C1 segment of cervical spinal cord (tissue), 14 donors: ENCODE results near the gene C1orf141.
"Not testable (repeated sequence)": the region's sequence is repeated elsewhere in the genome, so short reads cannot be mapped to it uniquely, and the experiment has no call there.

ENCODE experiments used
- DNase-seq, 14 donors: peaks; one replicate each; lab custom pipeline; 2025; lab: John Stamatoyannopoulos, UW

Gene C1orf141

DNA sequence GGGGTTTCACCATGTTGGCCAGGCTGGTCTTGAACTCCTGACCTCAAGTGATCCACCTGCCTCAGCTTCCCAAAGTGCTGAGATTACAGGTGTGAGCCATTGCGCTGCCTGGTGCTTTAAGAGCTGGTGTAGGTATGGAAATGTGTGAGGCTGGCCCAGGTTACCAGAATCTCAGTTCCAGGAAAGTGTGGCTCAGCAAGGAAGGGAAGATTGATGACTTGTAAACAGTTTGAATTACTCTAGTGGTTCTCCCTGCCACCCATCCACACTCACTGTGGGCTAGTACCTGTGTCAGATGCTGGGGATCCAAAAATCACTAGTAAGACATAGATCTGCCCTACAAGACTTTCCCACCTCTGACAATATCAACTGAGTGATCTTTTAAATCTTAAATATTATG lies 46.3 kb downstream of the C1orf141 start:
- no peak for DNase-seq

DNA sequence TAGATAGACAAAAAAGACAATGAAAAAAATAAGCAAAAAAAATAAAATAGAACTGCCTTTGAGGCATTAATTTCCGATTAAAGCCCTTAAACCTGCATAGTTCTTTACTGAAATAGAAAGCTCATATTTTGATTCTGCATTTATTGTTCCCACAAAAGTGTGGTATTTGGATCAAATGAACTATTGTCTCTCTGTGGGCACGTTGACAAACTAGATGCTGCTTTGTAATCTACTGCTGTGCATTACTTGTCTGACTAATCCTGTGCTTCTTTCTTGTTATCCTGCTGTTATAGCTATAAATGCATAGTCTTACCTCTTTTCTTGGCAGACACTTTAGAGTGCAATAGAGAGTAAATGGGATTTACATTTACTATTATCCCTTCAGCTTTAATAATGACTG lies 49.4 kb downstream of the C1orf141 start:
- no peak for DNase-seq

DNA sequence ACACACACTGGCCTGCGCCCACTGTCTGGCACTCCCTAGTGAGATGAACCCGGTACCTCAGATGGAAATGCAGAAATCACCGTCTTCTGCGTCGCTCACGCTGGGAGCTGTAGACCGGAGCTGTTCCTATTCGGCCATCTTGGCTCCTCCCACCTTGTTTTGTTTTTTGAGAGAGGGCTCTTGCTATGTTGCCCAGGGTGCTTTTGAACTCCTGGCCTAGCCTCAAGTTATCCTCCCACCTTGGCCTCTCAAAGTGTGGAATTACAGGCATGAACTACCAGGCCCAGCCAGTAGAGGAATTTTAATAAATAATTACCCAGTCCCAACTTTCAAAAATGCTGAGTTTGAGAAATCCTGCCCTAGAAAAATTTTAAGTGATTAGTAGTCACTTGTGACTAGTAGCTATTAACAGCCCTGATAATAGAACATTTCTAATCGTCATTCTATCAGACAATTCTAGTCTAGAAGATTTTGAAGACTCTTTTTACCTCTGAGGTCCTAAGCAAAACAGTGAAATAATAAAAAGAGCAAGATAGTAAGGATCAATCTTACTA lies 49.9 kb downstream of the C1orf141 start:
- no peak for DNase-seq

DNA sequence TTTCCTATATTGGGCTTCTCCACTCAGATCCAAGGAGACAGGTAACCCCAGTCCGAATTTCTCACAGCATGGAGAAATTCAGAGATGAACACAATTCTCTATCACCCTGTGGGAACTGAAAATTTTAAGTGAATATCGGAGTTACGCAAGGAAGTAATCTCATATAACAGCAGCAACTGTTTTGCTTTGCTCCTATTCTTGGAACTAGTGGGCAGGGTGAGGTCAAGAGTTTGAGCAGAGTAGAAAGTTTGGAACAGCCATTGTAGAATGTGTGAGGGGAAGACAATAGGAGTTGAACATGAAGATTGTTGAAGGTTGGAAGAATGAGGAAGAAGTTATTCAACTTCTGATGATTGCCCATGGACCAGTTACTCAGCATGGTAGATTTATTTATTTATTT lies 56.5 kb downstream of the C1orf141 start:
- DNase-seq: no peak

DNA sequence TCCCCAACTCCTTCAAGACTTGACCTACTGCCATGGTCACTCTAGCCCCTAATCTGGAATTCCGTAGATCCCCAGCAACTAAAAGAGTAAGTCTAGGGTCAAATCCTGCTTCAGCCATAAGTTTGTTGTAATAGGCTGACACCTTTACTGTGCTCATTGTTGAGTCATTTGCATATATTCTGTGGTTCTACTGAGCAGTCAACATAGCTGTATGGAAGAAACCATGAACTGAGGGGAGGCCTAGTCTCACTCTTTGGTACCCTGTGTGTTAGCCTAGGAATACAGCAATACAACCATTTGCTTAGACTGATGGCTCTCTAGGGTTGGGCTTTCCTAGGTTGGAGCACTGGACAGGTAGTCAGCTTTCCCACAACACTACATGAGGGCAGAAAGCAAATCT lies 57.2 kb downstream of the C1orf141 start:
- DNase-seq: no peak

DNA sequence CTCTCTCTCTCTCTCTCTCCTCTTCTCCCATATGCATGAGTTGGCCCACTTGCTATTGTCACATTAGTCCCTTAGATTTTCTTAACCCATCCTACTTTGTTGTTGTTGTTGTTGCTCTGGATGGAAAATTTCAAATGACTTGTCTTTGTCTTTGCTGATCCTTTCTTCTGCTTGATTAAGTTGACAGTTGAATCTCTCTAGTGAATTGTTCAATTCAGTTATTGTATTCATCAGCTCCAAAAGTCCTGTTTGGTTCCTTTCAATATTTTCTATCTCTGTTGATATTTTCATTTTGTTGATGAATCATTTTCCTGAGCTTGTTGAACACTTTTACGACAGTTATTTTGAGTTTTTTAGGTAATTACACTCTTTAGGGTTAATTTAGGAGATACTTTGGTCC lies 62.0 kb downstream of the C1orf141 start:
- no peak for DNase-seq

DNA sequence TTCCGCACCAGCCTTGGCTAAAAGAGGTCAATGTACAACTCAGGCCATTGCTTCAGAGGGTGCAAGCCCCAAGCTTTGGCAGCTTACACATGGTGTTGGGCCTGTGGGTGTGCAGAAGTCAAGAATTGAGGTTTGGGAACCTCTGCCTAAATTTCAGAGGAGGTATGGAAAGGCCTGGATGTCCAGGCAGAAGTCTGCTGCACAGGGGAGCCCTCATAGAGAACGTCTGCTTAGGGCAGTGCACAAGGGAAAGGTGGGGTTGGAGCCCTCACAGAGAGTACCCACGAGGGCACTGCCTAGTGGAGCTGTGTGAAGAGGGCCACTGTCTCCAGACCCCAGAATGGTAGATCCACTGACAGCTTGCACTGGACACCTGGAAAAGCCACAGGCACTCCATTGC lies 67.1 kb downstream of the C1orf141 start:
- DNase-seq: not testable (repeated sequence)

DNA sequence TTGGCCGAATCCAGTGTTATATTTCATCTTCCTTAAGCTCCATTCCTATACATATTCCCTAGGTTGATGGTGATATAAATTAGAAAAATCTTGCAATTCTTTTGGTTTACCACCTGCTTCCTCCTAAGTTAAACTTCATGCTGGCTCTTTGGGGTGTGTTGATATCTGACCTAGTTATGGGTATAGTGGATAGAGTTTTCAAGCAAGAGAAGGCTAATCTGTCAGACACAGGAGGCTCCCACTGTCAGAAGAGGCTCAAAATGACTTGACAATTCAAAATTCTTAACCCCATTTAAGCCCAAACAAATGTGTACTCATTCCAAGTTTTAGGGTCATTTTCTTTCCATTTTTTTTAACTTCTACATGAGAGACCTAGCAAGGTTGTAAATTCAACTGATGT lies 72.4 kb downstream of the C1orf141 start:
- DNase-seq: no peak

DNA sequence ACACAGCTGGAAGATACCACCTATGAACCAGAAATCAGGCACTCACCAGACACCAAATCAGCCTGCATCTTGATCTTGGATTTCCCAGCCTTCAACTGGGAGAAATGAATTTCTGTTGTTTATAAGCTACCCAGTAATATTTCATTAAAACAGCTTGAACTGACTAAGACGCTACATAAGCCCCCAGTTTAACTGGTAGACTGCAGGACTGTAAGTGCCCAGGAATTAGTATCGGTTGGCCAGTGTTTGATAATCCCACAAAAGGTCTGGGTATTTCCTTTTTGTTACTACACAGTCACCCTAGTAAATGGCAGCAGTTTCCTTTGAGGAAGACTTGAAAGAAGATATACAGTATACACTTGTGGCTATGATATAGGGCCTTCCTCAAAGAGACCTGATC lies 73.5 kb downstream of the C1orf141 start:
- no peak for DNase-seq

DNA sequence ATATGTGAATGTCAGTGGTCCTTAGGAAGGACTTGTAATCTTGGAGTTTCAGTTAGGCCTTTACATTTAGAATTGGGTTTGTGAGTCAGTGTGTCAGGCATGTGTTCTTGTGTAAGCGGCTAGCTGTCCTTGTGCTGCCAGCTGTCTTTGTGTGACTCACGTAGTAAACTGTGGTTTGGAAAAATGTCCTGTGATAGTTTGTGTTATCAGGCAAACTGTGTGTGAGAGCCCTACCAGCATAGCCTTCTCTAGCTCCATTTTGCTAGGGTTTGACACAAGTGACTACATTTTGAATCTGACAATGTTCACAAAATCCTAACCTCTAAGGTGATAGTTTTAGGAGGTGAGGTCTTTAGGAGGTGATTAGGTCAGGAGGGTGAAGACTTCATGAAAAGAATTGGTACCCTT lies 74.0 kb downstream of the C1orf141 start:
- no peak for DNase-seq

DNA sequence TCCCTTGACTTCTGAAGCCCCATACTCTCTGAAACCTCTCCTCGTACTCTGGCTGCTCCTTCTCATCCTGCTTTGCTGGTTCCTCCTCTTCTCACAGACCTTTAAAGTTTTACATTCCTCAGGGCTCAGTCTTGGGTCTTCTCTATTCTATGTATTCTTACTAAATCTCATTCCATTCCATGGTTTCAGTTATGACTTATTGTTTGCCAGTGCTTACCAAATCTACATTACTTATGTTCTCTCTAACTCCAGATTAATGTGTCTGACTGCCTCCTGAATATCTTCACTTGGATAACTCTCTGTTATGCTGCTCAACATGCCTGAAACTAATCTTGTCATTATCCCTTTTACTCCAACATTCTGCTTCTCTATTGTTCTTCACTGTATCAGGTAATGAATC lies 75.4 kb downstream of the C1orf141 start:
- no peak for DNase-seq

DNA sequence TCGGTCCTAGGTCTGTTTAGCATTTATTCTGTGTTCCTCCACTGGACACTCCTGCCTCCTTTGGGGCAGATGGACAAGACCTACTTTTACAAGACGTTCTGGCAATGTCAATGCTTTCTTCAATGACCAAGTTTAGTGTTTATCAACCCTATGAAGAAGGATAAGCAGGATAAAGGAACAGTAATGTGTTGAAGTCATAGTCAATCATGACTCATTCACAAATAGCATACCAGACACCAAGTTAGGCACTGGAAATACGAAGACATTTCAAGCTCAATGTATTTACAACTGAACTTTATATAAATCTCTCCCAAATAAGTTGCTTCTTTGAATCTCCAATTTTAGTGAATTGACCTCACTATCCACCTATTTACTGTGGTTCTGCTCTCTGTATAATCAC lies 76.0 kb downstream of the C1orf141 start:
- no peak for DNase-seq

DNA sequence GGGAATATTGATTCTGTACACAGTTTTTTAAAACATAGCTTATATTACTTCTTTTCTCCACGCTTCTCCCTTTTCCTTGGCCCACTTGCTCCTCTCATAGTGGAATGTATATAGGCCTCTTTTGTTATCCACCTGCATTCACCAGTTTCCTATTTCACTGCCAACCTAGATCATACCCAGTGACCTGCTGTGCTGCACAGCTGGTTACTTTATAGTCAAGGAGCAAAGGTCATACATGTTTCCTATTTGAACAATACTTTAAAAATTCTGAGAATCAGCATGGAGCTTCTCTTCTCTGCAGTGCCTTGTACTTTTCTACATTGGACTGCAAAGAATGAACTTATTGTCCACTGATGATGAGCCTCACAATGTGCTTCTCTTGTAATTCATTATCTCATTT lies 76.5 kb downstream of the C1orf141 start:
- no peak for DNase-seq

DNA sequence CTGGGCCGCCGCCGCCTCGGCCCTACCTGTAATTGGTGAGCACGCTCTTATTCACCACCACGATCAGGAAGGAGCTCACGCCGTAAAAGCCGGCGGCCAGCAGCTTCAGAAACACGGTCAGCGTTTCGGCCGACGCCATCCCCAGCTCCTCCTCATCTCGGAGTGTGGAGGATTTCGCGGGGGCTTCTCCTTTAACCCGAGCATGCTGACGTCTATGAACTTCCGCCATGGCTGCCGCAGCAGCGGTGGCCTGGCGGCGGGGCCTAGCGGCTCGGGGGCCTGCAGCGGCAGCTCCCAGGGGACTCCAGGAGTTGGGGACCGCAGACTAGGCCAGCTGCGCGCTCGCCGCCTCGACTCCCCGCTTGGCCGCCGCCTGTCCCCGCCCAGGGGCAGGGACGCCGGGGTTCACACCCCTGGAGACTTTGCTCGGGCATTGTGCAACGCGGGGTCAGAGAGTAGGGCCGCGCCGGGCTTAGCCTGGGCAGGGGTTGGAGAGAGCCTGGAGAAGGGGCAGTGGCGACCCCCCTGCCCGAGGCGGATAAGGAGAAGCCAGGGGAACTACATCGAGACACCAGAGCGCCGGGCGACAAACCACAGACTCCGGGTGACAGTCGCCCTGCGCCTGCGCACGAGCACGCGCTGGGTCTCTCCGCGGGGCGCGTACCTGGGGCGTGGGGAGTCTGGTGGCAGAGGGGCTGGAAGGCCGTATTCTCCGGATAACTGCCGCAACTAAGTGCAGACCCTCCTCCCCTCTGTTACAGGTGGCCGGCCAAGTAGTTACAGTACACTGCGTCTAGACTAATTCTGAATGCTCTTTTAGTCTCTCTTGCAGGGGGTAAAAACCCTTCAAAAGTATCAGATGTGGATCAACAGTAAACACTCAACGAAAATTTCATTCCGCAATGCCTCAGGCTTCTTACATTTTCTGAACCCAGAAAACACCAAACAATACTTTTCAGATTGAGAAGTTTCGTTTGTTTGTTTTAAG lies 80.7 kb downstream of the C1orf141 start, which contains the start of gene SLC35D1:
Gene SLC35D1 (minus strand): TSS at position 364 of the 988 bp plus-strand sequence. CDS start 135 bp downstream, at position 229.
- DNase-seq: peak; percentile 22 to 95 (median 82)

DNA sequence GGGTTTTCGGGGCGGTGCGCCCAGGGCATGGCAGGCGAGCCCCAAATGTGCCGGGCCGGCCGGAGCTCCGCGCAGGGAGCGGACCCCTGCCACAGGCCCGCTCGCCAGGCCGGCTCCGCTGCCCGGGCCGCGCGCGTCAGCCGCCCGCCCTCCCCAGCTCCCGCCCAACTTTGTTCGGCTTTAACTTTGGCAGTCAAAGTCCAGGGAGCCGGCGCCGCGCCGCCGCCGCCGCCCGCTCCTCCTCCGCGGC lies 81.3 kb downstream of the C1orf141 start:
- peak in 9 of 14 donors; percentile 42 to 86 (median 78) for DNase-seq

DNA sequence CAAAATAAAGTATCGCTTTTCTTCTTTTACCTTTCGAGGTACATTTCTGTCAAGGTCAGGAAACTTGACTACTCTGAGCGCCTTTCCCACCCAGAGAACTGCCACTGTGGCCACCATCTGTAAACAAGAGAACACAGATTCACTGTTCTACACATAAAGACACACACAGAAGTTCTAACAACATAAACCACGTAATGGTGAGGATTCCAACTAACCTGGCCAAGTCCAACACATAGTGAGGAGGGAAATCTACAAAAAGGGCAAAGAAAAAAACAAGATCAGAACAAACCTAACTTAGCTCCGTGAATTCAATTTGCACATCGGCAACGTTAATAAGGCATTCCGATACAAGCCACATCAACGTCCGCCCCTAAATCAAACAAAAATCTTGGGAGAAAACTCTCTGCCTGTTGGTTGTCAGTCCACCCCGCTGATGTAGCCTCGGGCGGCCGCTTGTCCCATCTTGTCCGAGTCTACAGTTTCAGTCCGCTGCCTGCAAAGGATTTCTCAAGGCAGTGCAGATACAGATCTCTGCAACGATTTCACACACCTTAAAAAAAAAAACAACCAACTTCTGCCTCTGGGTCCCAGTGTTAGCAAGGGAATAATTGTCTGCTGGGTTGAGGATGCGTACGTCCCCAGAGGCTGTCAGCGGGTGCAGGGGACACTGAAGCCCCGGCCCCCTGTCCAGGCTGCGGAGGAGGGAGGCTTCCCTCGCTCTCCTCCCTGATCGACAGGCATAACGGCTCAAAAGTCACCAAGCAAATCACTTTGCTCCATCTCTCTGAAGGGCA lies 81.8 kb downstream of the C1orf141 start:
- peak in 9 of 14 donors; percentile 12 to 75 (median 31) for DNase-seq

DNA sequence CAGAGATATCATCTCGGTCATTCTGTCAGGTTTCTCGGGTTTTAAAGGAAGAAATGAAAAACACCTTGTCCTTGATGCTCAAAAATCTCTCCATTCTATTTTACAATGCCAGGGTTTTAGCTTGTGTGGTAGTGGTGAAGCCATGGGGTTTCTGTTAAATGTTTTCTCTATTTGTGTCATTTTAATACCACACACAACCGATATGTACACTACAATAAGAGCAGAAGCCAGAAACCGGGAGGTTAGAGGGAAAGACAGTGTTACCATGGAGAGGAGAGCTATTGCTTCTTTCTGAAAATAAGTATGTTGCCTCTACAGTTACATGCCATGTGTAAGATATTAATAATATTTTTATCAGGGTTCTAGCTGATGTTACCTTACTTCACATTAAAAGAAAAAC lies 83.6 kb downstream of the C1orf141 start:
- no peak for DNase-seq

DNA sequence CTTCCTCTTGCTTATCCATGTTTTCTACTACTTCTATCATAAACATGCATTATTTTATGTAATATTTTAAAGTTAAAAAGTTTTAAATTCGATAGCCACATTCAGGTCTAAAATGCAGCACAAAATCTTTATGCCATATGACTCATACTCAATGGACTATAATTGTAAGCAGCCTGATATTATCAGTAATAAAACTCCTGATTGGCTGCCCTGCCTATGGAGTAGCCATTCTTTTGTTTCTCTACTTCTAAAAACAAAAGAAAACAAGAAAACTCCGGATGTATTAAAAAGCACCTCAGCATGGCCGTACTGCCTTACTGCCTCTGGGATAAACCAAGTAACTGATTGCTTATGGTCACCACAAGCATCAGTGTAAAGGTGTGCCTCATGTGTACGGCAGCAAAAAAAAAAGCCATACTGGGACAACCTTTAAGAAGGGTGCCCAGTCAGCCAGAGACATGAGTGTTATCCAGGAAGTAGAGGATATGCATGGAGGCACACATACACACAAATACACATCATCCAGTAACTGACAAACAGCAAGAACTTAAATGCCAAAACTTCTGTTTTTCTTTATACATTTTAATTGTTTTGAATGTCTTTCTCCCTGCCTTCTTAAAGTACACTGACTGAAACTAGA lies 90.0 kb downstream of the C1orf141 start:
- no peak for DNase-seq

DNA sequence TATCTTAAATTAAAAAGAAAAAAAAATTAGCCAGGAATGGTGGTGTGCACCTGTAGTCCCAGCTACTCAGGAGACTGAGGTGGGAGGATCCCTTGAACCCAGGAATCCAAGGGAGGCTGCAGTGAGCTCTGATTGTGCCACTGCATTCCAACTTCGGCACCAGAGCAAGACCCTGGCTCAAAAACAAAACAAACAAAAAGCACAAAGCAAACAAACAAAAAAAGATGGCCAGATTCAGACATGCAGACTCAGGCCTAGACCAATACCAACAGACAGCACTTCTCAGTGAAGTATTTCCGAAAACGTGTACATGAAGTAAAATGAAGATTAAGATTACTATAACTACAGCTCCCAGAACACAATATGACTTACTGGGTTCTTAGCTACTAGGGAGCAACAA lies 91.4 kb downstream of the C1orf141 start:
- DNase-seq: no peak
